Activated CD8-positive, alpha-beta T cell treated with anti-CD3 and anti-CD28 coated beads, Interleukin-2, amount 10 ng/mL, durations not matched to agents 7 days and 5 days (primary cell): ENCODE measurements around the gene MDFI. TPM values are rescaled to one million over a fixed set of nuclear protein-coding genes. Genes with fewer than 3 reads are reported as not detected.

Source experiments
- ATAC-seq: fragments of 150-1000 bp; cut with Tn5 transposase; one replicate; pipeline ENCODE4 v1.10.0; 2021; ENCODE audit warnings: moderate library complexity
- CTCF ChIA-PET: fragments of 350-600 bp; sonication (Branson Sonifier 250); formaldehyde crosslinking; loops from one replicate; lab custom pipeline; 2021; ENCODE audit warnings: antibody characterized with exemption; lab: Charles Lee
- POLR2A ChIA-PET: fragments of 350-600 bp; sonication (Branson Sonifier 250); formaldehyde crosslinking; loops from one replicate; lab custom pipeline; 2021; ENCODE audit warnings: antibody characterized with exemption; lab: Charles Lee
- DNase-seq: peaks from one replicate; pipeline ENCODE4 v3.0.0-alpha.2; 2020
- H3K27ac Mint-ChIP-seq: one replicate; pipeline ENCODE4 v1.8.0; 2021; ENCODE audit warnings: mild to moderate bottlenecking, mixed read lengths
- H3K27me3 Mint-ChIP-seq: one replicate; pipeline ENCODE4 v1.8.0; 2021; ENCODE audit warnings: low read depth, mixed read lengths
- H3K36me3 Mint-ChIP-seq: one replicate; pipeline ENCODE4 v1.8.0; 2021; ENCODE audit warnings: low read depth, mixed read lengths
- H3K4me1 Mint-ChIP-seq: one replicate; pipeline ENCODE4 v1.8.0; 2021; ENCODE audit warnings: low read depth, mixed read lengths
- H3K4me3 Mint-ChIP-seq: one replicate; pipeline ENCODE4 v1.8.0; 2021; ENCODE audit warnings: mild to moderate bottlenecking, mixed read lengths
- H3K9me3 Mint-ChIP-seq: one replicate; pipeline ENCODE4 v1.8.0; 2022; ENCODE audit warnings: mixed read lengths; ENCODE audit not compliant: insufficient read depth
- total RNA-seq, 2 experiments: library from RNA; stranded (reverse); gene quantifications; one replicate each; pipeline ENCODE4 v1.2.3, GENCODE V29; 2021

The MDFI gene
- total RNA-seq, 2 experiments from 2014 or later = not detected

- CTCF ChIA-PET = no interaction called here
- DNase-seq (no peak), ATAC-seq (no peak)
- peak overlapping the region; percentile 18 for H3K4me3 Mint-ChIP-seq
- H3K4me1 Mint-ChIP-seq = peaks cover 6% of the 10 kb centered on the region
- H3K36me3 Mint-ChIP-seq = no peaks in the 10 kb centered on the region
- H3K27ac Mint-ChIP-seq = no peak overlapping the region
- POLR2A ChIA-PET = no interaction called here
- H3K27me3 Mint-ChIP-seq = peaks cover 53% of the 10 kb centered on the region
- no peaks in the 10 kb centered on the region for H3K9me3 Mint-ChIP-seq
Measured at GRCh38 chr6:41637194-41638001, 870 bp upstream of the MDFI start.

GRCh38 chr6:41638935-41639808 lies 904 bp downstream of the MDFI start:
- Mint-ChIP-seq H3K27ac (no peak overlapping the region), H3K27me3 (peaks cover 56% of the 10 kb centered on the region), H3K36me3 (no peaks in the 10 kb centered on the region), H3K4me3 (no peak overlapping the region), H3K9me3 (no peaks in the 10 kb centered on the region), H3K4me1 (peaks cover 8% of the 10 kb centered on the region)
- ChIA-PET POLR2A (no interaction called here), CTCF (no interaction called here)
- no peak for DNase-seq
- no peak for ATAC-seq

DNA sequence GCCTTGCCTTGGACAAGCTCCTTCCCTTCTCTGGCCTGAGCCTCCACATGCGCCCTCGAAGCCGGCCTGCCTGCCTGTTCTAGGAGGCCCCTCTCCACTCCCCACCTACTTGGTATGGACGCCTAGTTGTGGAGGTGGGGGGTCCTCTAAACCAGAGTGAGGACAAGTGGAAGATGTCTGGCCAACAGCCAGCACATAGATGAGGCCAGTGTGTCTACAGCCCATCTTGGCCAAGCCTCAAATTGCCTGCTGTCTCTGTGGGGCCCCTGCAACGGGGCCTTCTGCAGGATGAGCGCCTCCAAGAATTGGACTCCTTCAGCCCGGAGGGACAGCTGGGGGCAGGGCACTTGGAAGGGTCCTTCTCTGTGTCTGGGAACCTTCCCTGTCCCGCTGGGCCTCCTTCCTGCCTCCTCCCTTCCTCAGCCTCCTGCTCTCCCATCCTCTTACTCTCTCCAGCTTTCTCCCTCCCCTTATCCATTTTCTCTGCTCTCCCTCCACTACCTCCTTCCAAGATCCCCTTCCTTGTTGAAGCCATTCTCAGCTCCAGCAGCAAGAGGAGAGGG lies 1.6 kb downstream of the MDFI start:
- ATAC-seq (no peak), DNase-seq (no peak)
- peaks cover 8% of the 10 kb centered on the region for H3K4me1 Mint-ChIP-seq
- H3K27me3 Mint-ChIP-seq = peaks cover 57% of the 10 kb centered on the region
- H3K36me3 Mint-ChIP-seq = no peaks in the 10 kb centered on the region
- H3K4me3 Mint-ChIP-seq = no peak overlapping the region
- ChIA-PET CTCF (no interaction called here), POLR2A (no interaction called here)
- no peak overlapping the region for H3K27ac Mint-ChIP-seq
- H3K9me3 Mint-ChIP-seq = no peaks in the 10 kb centered on the region

- CTCF ChIA-PET = no interaction called here
- no peaks in the 10 kb centered on the region for H3K9me3 Mint-ChIP-seq
- H3K27me3 Mint-ChIP-seq = peaks cover 52% of the 10 kb centered on the region
Measured at GRCh38 chr6:41640426-41640825, 2.2 kb downstream of the MDFI start.

DNA sequence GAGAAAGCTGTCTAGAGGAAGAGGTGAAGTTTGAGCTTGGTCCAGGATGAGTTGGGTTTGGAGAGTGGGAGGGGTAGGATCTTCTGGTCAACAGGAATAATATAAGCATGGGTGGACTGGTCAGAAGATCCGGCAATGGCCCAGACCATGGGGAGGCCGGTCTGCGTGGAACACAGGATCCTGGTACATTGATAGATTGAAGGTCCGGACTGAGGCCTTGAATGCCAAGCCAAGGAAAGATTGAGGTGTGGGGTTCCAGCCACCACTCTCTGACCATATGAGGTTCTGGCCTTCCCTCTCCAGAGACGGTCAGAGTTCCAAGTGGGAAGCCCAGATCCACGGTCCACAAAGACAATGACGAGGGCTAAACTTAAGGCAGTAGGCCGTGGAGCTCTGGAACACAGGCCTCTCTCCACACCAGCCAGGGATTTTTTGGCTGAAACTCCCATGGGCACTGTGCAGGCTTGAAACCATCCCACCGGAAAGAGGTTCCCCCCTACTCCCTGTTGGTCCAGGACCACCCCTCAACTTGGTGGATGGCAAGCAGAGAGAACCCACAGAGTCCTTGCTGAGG lies 3.2 kb downstream of the MDFI start:
- Mint-ChIP-seq H3K4me3 (no peak overlapping the region), H3K27me3 (peaks cover 46% of the 10 kb centered on the region), H3K9me3 (no peaks in the 10 kb centered on the region), H3K4me1 (peaks cover 8% of the 10 kb centered on the region), H3K27ac (no peak overlapping the region), H3K36me3 (no peaks in the 10 kb centered on the region)
- ATAC-seq = no peak
- DNase-seq = no peak
- CTCF ChIA-PET = no interaction called here
- POLR2A ChIA-PET = no interaction called here

More at GRCh38 chr6:41640426-41640825, 2.2 kb downstream of the MDFI start:
- DNase-seq (no peak), ATAC-seq (no peak)
- H3K4me1 Mint-ChIP-seq = peaks cover 8% of the 10 kb centered on the region
- POLR2A ChIA-PET = no interaction called here
- no peak overlapping the region for H3K4me3 Mint-ChIP-seq
- no peak overlapping the region for H3K27ac Mint-ChIP-seq
- no peaks in the 10 kb centered on the region for H3K36me3 Mint-ChIP-seq

GRCh38 chr6:41642090-41642959 lies 4.1 kb downstream of the MDFI start:
- no peak for ATAC-seq
- CTCF ChIA-PET = no interaction called here
- Mint-ChIP-seq H3K4me1 (peaks cover 8% of the 10 kb centered on the region), H3K4me3 (no peak overlapping the region), H3K27me3 (peaks cover 42% of the 10 kb centered on the region), H3K27ac (no peak overlapping the region), H3K9me3 (no peaks in the 10 kb centered on the region), H3K36me3 (no peaks in the 10 kb centered on the region)
- POLR2A ChIA-PET = no interaction called here
- DNase-seq = no peak

GRCh38 chr6:41642960-41643898 lies 5.0 kb downstream of the MDFI start:
- POLR2A ChIA-PET = no interaction called here
- no peaks in the 10 kb centered on the region for H3K9me3 Mint-ChIP-seq
- no peak overlapping the region for H3K27ac Mint-ChIP-seq
- no peak for DNase-seq
- CTCF ChIA-PET = no interaction called here
- H3K36me3 Mint-ChIP-seq = no peaks in the 10 kb centered on the region
- H3K4me1 Mint-ChIP-seq = peaks cover 4% of the 10 kb centered on the region
- H3K4me3 Mint-ChIP-seq = no peak overlapping the region
- H3K27me3 Mint-ChIP-seq = peaks cover 36% of the 10 kb centered on the region
- ATAC-seq = no peak

DNA sequence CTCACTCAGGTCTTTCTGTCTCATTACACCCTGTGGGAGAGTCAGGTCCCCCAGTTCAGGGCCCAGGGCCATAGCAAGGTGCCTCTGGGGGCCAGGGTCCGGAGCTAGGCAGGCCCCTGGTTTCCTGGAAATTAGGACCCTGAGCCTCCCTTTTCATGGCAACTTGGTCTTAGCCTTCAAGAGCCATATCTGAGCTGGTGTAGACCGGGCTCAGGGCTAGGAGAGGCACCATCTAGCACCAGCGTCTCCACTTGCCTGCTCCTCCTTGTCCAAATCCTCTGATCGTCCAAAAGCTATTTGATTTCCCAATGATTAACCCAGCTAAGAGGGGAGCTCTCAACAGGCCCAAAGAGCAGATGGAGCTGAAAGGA lies 5.6 kb downstream of the MDFI start:
- H3K4me1 Mint-ChIP-seq = peaks cover 4% of the 10 kb centered on the region
- H3K36me3 Mint-ChIP-seq = no peaks in the 10 kb centered on the region
- ATAC-seq (no peak), DNase-seq (no peak)
- ChIA-PET POLR2A (no interaction called here), CTCF (no interaction called here)
- no peak overlapping the region for H3K27ac Mint-ChIP-seq
- no peaks in the 10 kb centered on the region for H3K9me3 Mint-ChIP-seq
- H3K4me3 Mint-ChIP-seq = no peak overlapping the region
- H3K27me3 Mint-ChIP-seq = peaks cover 34% of the 10 kb centered on the region

GRCh38 chr6:41644297-41644879 lies 6.1 kb downstream of the MDFI start:
- peaks cover 4% of the 10 kb centered on the region for H3K4me1 Mint-ChIP-seq
- H3K27me3 Mint-ChIP-seq = peaks cover 29% of the 10 kb centered on the region
- no peak overlapping the region for H3K4me3 Mint-ChIP-seq
- no peaks in the 10 kb centered on the region for H3K36me3 Mint-ChIP-seq
- ATAC-seq (no peak), DNase-seq (no peak)
- ChIA-PET CTCF (no interaction called here), POLR2A (no interaction called here)
- H3K9me3 Mint-ChIP-seq = no peaks in the 10 kb centered on the region
- no peak overlapping the region for H3K27ac Mint-ChIP-seq

DNA sequence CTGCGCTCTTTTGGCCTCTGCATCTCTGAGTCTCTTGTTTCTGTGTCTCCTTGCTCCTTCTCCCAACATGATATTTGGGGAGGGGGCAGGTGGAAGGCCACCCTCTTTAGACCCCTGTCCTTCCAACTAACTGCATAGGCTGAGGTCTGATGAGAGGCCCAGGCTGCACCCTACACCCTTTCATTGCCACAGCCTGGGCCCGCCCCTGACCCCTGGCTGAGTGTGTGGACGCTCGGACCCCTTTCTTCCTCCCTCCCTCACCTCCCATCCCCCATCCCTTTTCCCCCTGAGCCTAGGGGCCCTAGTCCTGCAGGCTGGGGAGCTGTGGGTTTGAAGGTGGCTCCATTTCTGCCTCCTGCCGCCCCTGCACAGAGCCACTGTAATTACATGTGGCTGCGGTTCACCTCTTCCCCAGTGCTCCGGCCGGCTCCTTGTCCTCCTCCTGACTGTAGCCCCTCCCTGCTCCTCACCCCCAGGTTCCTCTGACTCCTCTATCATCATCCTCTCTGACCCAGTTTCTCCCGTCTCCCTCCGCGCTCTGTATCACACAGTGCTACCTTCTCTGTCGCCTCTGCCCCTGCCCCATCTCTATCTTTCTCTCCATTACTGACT lies 6.8 kb downstream of the MDFI start:
- Mint-ChIP-seq H3K4me1 (peaks cover 2% of the 10 kb centered on the region), H3K9me3 (no peaks in the 10 kb centered on the region), H3K4me3 (no peak overlapping the region), H3K36me3 (no peaks in the 10 kb centered on the region), H3K27me3 (peaks cover 22% of the 10 kb centered on the region), H3K27ac (no peak overlapping the region)
- CTCF ChIA-PET = no interaction called here
- no peak for ATAC-seq
- POLR2A ChIA-PET = no interaction called here
- no peak for DNase-seq
